ENCODE results near the gene PPFIA4.

DNA sequence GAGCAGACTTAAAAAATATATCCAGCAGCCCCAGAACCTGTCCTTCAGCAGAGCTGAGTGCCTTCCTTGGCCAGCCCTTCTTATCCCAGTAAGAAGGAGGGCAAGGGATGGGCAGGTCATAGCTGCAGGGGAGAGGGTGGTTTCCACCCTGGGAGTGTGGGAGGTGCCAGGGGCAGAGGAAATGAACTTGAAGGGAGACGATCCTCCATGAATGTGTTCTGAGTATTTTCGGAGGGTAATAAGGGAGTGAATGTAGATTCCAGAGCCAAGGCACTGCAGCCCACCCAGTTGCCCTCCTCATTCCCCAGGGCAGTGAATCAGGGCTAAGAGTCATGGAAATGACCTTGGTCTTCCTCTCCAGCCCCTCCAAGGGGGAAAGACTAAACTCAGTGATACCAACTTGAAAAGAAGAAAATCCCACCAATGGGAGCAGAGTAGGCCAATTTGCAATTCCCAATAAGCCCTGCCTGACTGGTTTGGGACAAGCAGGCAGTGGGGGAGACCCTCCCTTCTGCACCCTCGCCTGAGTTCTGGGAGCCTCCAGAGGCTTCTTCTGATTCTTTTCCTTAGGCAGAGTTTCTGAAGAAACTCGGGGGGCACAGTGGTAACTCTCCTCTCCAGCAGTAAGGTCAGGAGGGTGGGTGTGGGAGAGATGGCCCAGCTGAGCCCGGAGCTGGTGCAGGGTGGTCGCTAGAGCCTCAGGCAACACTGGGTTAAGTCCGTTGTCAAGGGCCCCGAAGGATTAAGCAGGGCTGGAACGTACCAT lies 55.4 kb downstream of the PPFIA4 start:
- TF ChIP-seq, protein P1, sequence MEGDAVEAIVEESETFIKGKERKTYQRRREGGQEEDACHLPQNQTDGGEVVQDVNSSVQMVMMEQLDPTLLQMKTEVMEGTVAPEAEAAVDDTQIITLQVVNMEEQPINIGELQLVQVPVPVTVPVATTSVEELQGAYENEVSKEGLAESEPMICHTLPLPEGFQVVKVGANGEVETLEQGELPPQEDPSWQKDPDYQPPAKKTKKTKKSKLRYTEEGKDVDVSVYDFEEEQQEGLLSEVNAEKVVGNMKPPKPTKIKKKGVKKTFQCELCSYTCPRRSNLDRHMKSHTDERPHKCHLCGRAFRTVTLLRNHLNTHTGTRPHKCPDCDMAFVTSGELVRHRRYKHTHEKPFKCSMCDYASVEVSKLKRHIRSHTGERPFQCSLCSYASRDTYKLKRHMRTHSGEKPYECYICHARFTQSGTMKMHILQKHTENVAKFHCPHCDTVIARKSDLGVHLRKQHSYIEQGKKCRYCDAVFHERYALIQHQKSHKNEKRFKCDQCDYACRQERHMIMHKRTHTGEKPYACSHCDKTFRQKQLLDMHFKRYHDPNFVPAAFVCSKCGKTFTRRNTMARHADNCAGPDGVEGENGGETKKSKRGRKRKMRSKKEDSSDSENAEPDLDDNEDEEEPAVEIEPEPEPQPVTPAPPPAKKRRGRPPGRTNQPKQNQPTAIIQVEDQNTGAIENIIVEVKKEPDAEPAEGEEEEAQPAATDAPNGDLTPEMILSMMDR (IDR thresholded peaks at IDR 0.05; ENCODE audit: low read length) = no peak
- TF ChIP-seq EZH2phosphoT487 (IDR thresholded peaks at IDR 0.05; ENCODE audit: low read length) (no peak), EZH2 (optimal IDR thresholded peaks at IDR 0.05; ENCODE audit: low read depth, low read length) (no peak)

Measured in MM.1S (cell line).